HepG2 (cell line): ENCODE results near the gene NAALADL1. TPM values are rescaled to one million over a fixed set of nuclear protein-coding genes. Genes with fewer than 3 reads are reported as not detected.
A peak's percentile ranks its signal among the peaks of the same experiment; 100 is the strongest.

Experiments
- BCLAF1 ChIP-seq: fragments of 450-650 bp; IDR thresholded peaks from 2 replicates; pipeline ENCODE4 v1.6.1; 2017; ENCODE audit warnings: mild to moderate bottlenecking
- HMGXB3 ChIP-seq: sonication (generic); formaldehyde crosslinking; IDR thresholded peaks from 2 replicates; pipeline ENCODE4 v1.4.0; 2020; ENCODE audit warnings: missing genetic modification reagents, borderline replicate concordance
- HOXA5 ChIP-seq: sonication (generic); formaldehyde crosslinking; IDR thresholded peaks from 2 replicates; pipeline ENCODE4 v1.4.0; 2020; ENCODE audit warnings: missing genetic modification reagents
- KLF16 ChIP-seq, 2 experiments: sonication (generic) in 1 of 2; formaldehyde crosslinking in 1 of 2; IDR thresholded peaks; 2 replicates each; pipeline versions ENCODE4 v1.6.1 to v1.8.0; 2016 to 2023; ENCODE audit warnings: missing genetic modification reagents in 2 of 2, missing compliant biosample characterization in 1 of 2
- MAZ ChIP-seq, 2 experiments: sonication (generic) in 1 of 2; formaldehyde crosslinking in 1 of 2; IDR thresholded peaks; 2 replicates each; pipeline versions ENCODE4 v1.5.0 to v1.6.1; 2012 to 2020; ENCODE audit warnings: low read depth in 2 of 2, mild to moderate bottlenecking in 2 of 2, borderline replicate concordance in 1 of 2, improper control_type of control experiment in 1 of 2, low read length in 1 of 2, missing genetic modification reagents in 1 of 2, moderate library complexity in 1 of 2
- MED13 ChIP-seq: sonication (generic); formaldehyde crosslinking; IDR thresholded peaks from 2 replicates; pipeline ENCODE4 v1.5.0; 2020; ENCODE audit warnings: missing genetic modification reagents
- MYPOP ChIP-seq: sonication (generic); formaldehyde crosslinking; IDR thresholded peaks from 2 replicates; pipeline ENCODE4 v1.8.1; 2023; ENCODE audit warnings: mild to moderate bottlenecking, moderate library complexity, missing genetic modification reagents
- NR1H2 ChIP-seq: sonication (generic); formaldehyde crosslinking; IDR thresholded peaks from 2 replicates; pipeline ENCODE4 v1.8.1; 2022; ENCODE audit warnings: low read depth, missing genetic modification reagents, borderline replicate concordance
- SP2 ChIP-seq: sonication (generic); formaldehyde crosslinking; IDR thresholded peaks from 2 replicates; pipeline ENCODE4 v1.5.1; 2020; ENCODE audit warnings: mild to moderate bottlenecking, missing genetic modification reagents
- ZNF180 ChIP-seq: sonication (generic); formaldehyde crosslinking; IDR thresholded peaks from 2 replicates; pipeline ENCODE4 v1.4.0; 2020; ENCODE audit warnings: low read depth, missing genetic modification reagents, borderline replicate concordance
- ZNF3 ChIP-seq: IDR thresholded peaks from 2 replicates; pipeline ENCODE4 v1.7.0; 2017; ENCODE audit warnings: inconsistent platforms
- ZNF557 ChIP-seq: sonication (generic); formaldehyde crosslinking; IDR thresholded peaks from 2 replicates; pipeline ENCODE4 v1.4.0; 2020; ENCODE audit warnings: missing genetic modification reagents
- polyA plus RNA-seq, 8 experiments: library from polyadenylated mRNA; depleted of rRNA in 3 of 8; stranded (reverse) in 7 of 8; unstranded in 1 of 8; fragments of >200 nt; fragmentation: Illumina TruSeq in 4 of 8; extraction: Trizol in 4 of 8; gene quantifications; 2 replicates each; pipeline versions ENCODE4 v1.2.1 to v1.2.3, GENCODE V29; 2011 to 2016; ENCODE audit warnings: low read depth in 4 of 8, missing spikeins in 1 of 8, mixed read lengths in 1 of 8; ENCODE audit not compliant: insufficient read depth in 1 of 8
- total RNA-seq, 5 experiments: library from RNA; depleted of rRNA; stranded (reverse); fragments of >200 nt; fragmentation: Illumina TruSeq; extraction: Trizol; gene quantifications; 2 replicates each; pipeline ENCODE4 v1.2.3, GENCODE V29; 2016; ENCODE audit warnings: low read depth in 1 of 5
- TF ChIP-seq, protein P1 (sequence below): sonication (generic); formaldehyde crosslinking; IDR thresholded peaks from 2 replicates; pipeline ENCODE4 v1.8.1; 2022; ENCODE audit warnings: low read depth, mild to moderate bottlenecking, missing genetic modification reagents
- TF ChIP-seq, protein P2 (sequence below): sonication (generic); formaldehyde crosslinking; conservative IDR thresholded peaks from 2 replicates; pipeline ENCODE4 v1.8.0; 2022; ENCODE audit warnings: missing genetic modification reagents

NAALADL1 gene
- total and polyA plus RNA-seq, 2 of the 13 experiments (the other 11 are each of a cell fraction or from before 2014, with no cell fraction given) = 9.3 to 33.9 TPM

- TF ChIP-seq, protein P1, sequence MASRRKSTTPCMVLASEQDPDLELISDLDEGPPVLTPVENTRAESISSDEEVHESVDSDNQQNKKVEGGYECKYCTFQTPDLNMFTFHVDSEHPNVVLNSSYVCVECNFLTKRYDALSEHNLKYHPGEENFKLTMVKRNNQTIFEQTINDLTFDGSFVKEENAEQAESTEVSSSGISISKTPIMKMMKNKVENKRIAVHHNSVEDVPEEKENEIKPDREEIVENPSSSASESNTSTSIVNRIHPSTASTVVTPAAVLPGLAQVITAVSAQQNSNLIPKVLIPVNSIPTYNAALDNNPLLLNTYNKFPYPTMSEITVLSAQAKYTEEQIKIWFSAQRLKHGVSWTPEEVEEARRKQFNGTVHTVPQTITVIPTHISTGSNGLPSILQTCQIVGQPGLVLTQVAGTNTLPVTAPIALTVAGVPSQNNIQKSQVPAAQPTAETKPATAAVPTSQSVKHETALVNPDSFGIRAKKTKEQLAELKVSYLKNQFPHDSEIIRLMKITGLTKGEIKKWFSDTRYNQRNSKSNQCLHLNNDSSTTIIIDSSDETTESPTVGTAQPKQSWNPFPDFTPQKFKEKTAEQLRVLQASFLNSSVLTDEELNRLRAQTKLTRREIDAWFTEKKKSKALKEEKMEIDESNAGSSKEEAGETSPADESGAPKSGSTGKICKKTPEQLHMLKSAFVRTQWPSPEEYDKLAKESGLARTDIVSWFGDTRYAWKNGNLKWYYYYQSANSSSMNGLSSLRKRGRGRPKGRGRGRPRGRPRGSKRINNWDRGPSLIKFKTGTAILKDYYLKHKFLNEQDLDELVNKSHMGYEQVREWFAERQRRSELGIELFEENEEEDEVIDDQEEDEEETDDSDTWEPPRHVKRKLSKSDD = no peak
- TF ChIP-seq MED13 (CRISPR knock-in tag) (no peak), ZNF557 (CRISPR knock-in tag) (no peak), ZNF3 (CRISPR knock-in tag) (no peak), NR1H2 (CRISPR knock-in tag) (no peak), HOXA5 (CRISPR knock-in tag) (0 out of 2 replicates have a peak, but pooled peaks have one; percentile 24), MAZ (IDR thresholded peaks at IDR 0.05; ENCODE audit: borderline replicate concordance, low read depth, low read length) (0 out of 2 replicates have a peak, but pooled peaks have one; percentile 37), MAZ (CRISPR knock-in tag; IDR thresholded peaks at IDR 0.05; ENCODE audit: low read depth) (no peak), ZNF180 (CRISPR knock-in tag) (no peak), MYPOP (peak; percentile 88), BCLAF1 (no peak), HMGXB3 (CRISPR knock-in tag) (no peak; the same call in none of the 2 replicates), SP2 (CRISPR knock-in tag) (no peak), KLF16 (CRISPR knock-in tag; IDR thresholded peaks at IDR 0.05) (peak in 1 of 2 experiments; percentile 55; a peak in 1 of 4 replicates)
- TF ChIP-seq, protein P2, sequence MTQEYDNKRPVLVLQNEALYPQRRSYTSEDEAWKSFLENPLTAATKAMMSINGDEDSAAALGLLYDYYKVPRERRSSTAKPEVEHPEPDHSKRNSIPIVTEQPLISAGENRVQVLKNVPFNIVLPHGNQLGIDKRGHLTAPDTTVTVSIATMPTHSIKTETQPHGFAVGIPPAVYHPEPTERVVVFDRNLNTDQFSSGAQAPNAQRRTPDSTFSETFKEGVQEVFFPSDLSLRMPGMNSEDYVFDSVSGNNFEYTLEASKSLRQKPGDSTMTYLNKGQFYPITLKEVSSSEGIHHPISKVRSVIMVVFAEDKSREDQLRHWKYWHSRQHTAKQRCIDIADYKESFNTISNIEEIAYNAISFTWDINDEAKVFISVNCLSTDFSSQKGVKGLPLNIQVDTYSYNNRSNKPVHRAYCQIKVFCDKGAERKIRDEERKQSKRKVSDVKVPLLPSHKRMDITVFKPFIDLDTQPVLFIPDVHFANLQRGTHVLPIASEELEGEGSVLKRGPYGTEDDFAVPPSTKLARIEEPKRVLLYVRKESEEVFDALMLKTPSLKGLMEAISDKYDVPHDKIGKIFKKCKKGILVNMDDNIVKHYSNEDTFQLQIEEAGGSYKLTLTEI (CRISPR knock-in tag) = no peak
Measured at GRCh38 chr11:65027213-65028067, 30.9 kb downstream of the NAALADL1 start, which contains the start of gene SNX15 (continued).
